Ectodermal cell (in vitro differentiated cells): ENCODE results near the gene OOSP2.

ENCODE experiments used
- H3K27ac ChIP-seq: 2 replicates; pipeline ENCODE4 v1.7.0; 2013; ENCODE audit warnings: mild to moderate bottlenecking, low read depth, low read length; ENCODE audit not compliant: insufficient read depth, poor library complexity, severe bottlenecking
- H3K27me3 ChIP-seq: 2 replicates; pipeline ENCODE4 v1.7.0; 2013; ENCODE audit warnings: mild to moderate bottlenecking, low read length; ENCODE audit not compliant: insufficient read depth, control insufficient read depth, poor library complexity, severe bottlenecking
- H3K36me3 ChIP-seq: one replicate; pipeline ENCODE4 v1.7.0; 2013; ENCODE audit warnings: low read length; ENCODE audit not compliant: control insufficient read depth, insufficient read depth
- H3K4me1 ChIP-seq: one replicate; pipeline ENCODE4 v1.7.0; 2013; ENCODE audit warnings: low read length; ENCODE audit not compliant: control insufficient read depth, insufficient read depth
- H3K4me3 ChIP-seq: 2 replicates; pipeline ENCODE4 v1.7.0; 2013; ENCODE audit warnings: low read depth, low read length, control low read depth; ENCODE audit not compliant: insufficient read depth
- H3K9me3 ChIP-seq: 2 replicates; pipeline ENCODE4 v1.7.0; 2013; ENCODE audit warnings: mild to moderate bottlenecking, low read length, moderate library complexity; ENCODE audit not compliant: control insufficient read depth
- WGBS, 2 experiments: methylation state at CpG; one replicate each; pipeline ENCODE4 v1.1.7; 2013; ENCODE audit warnings: missing lambda C conversion rate in 2 of 2; 5-methylcytosine and 5-hydroxymethylcytosine counted together

Gene OOSP2

GRCh38 chr11:60077216-60077817, 37.1 kb downstream of the OOSP2 start:
- H3K4me3 ChIP-seq, result no peak overlapping the region
- no peak overlapping the region for H3K27ac ChIP-seq
- H3K36me3 ChIP-seq, result no peaks in the 10 kb centered on the region
- no peaks in the 10 kb centered on the region for H3K27me3 ChIP-seq
- 87 to 88% methylated on average over 15 of the region's 15 CpGs for WGBS, 2 experiments
- H3K4me1 ChIP-seq, result no peaks in the 10 kb centered on the region
- no peaks in the 10 kb centered on the region for H3K9me3 ChIP-seq

DNA sequence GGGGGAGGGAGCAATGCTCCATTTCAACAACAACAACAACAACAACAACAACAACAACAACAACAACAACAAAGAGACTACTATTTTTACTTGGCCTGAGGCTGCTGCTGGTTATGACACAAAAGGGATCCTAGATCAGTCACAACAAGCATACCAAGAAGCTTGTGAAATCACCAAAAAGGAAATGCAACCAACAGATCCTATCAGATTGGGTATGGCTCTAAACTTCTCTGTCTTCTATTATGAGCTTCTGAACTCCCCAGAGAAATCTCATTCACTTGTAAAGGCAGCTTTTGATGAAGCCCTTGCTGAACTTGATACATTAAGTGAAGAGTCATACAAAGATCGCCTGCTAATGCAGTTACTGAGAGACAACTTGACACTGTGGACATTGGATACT, 37.8 kb downstream of the OOSP2 start:
- H3K27ac ChIP-seq, result no peak overlapping the region
- H3K9me3 ChIP-seq, result no peaks in the 10 kb centered on the region
- WGBS, 2 experiments, result 96 to 100% methylated on average over 1 of the region's 1 CpG
- H3K27me3 ChIP-seq, result no peaks in the 10 kb centered on the region
- no peaks in the 10 kb centered on the region for H3K4me1 ChIP-seq
- no peaks in the 10 kb centered on the region for H3K36me3 ChIP-seq
- no peak overlapping the region for H3K4me3 ChIP-seq

- H3K36me3 ChIP-seq, result no peaks in the 10 kb centered on the region
- H3K9me3 ChIP-seq, result no peaks in the 10 kb centered on the region
- no peak overlapping the region for H3K4me3 ChIP-seq
- WGBS, 2 experiments, result 85 to 93% methylated on average over 3 to 4 of the region's 4 CpGs
- H3K27ac ChIP-seq, result no peak overlapping the region
- H3K27me3 ChIP-seq, result no peaks in the 10 kb centered on the region
- no peaks in the 10 kb centered on the region for H3K4me1 ChIP-seq
Observed at GRCh38 chr11:60078745-60079144, 38.5 kb downstream of the OOSP2 start.

DNA sequence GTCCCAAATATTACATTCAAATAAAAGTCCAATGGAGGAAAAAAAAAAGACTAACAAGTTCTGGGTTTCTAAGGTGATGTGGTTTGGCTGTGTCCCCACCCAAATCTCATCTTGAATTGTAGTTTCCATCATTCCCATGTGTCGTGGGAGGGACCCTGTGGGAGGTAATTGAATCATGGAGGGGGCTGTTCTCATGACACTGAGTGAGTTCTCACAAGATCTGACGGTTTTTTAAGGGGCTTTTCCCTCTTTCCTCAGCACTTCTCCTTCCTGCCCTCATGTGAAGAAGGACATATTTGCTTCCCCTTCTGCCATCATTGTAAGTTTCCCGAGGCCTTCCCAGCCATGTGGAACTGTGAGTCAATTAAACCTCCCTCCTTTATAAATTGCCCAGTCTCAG, 40.3 kb downstream of the OOSP2 start:
- Histone ChIP-seq H3K27me3 (no peaks in the 10 kb centered on the region), H3K27ac (no peak overlapping the region), H3K36me3 (no peaks in the 10 kb centered on the region), H3K4me1 (no peaks in the 10 kb centered on the region), H3K4me3 (no peak overlapping the region), H3K9me3 (no peaks in the 10 kb centered on the region)
- WGBS, 2 experiments, result 64 to 73% methylated on average over 3 of the region's 3 CpGs

DNA sequence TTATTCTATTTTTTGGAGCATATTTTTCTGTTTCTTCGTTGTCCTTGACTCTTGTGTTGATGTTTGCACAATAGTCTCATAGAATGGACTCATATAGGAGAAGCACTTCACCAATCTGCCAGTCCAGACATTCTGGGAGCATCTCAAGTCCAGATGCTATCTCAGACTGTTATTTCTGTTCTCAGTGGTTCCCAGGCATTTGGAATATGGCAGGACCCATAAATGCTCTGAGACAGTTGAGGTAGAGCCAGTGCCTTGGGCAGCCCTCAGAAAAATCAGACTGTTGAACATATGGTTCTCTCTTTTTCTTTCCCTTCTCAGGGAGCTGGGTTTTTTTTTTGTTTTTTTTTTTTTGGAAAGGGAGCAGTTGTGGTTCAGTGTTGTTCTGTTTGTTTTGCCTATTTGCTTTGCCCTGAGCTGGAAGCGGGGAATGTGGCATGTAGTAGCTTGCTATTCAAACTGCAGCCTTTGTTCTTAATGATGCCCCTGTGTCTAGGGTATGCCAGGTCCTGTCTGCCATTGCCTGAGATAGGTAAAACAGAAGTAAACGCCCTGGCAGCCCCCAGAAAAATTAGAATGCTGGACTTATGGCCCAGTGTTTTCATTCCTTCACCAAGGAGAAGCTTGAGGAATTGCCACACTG, 44.5 kb downstream of the OOSP2 start:
- Histone ChIP-seq H3K36me3 (no peaks in the 10 kb centered on the region), H3K9me3 (no peaks in the 10 kb centered on the region), H3K4me1 (no peaks in the 10 kb centered on the region), H3K27ac (no peak overlapping the region), H3K27me3 (no peaks in the 10 kb centered on the region), H3K4me3 (no peak overlapping the region)
- WGBS, 2 experiments, result 85 to 88% methylated on average over 3 of the region's 3 CpGs

GRCh38 chr11:60085909-60086308, 45.7 kb downstream of the OOSP2 start:
- no peak overlapping the region for H3K4me3 ChIP-seq
- no peak overlapping the region for H3K27ac ChIP-seq
- H3K27me3 ChIP-seq, result no peaks in the 10 kb centered on the region
- no peaks in the 10 kb centered on the region for H3K9me3 ChIP-seq
- 91 to 93% methylated on average over 2 of the region's 2 CpGs for WGBS, 2 experiments
- H3K36me3 ChIP-seq, result no peaks in the 10 kb centered on the region
- H3K4me1 ChIP-seq, result no peaks in the 10 kb centered on the region

GRCh38 chr11:60087239-60087638, 47.0 kb downstream of the OOSP2 start:
- H3K36me3 ChIP-seq, result no peaks in the 10 kb centered on the region
- 100% methylated on average over 1 of the region's 1 CpG for WGBS, 2 experiments

DNA sequence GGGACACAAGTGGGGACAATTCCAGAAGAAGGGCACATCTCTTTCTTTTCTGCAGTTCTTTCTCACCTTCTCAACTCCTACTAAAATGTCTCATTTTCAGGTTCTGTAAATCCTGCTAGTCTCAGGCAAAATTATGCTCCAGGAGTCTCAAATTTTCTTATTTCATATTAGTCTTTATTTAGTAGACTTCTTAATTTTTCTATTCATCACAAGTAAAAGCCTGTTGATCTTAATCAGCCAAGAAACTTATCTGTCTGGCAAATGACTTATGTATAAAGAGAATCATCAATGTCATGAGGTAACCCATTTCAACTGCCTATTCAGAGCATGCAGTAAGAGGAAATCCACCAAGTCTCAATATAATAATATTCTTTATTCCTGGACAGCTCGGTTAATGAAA, 48.2 kb downstream of the OOSP2 start, which contains the start of gene MS4A2:
MS4A2 (plus strand) TSS at position 301 of the 400 bp plus-strand sequence. CDS start 102 bp downstream, outside the sequence.
- 67 to 96% methylated on average over 1 of the region's 1 CpG for WGBS, 2 experiments
- no peaks in the 10 kb centered on the region for H3K27me3 ChIP-seq
- no peaks in the 10 kb centered on the region for H3K9me3 ChIP-seq
- no peak within 1 kb of the TSS for H3K4me3 ChIP-seq
- no peaks in the 10 kb centered on the region for H3K36me3 ChIP-seq
- no peak within 1 kb of the TSS for H3K27ac ChIP-seq
- no peaks in the 10 kb centered on the region for H3K4me1 ChIP-seq

More at GRCh38 chr11:60087239-60087638, 47.0 kb downstream of the OOSP2 start:
- no peak overlapping the region for H3K4me3 ChIP-seq
- no peak overlapping the region for H3K27ac ChIP-seq
- H3K9me3 ChIP-seq, result no peaks in the 10 kb centered on the region
- no peaks in the 10 kb centered on the region for H3K4me1 ChIP-seq
- H3K27me3 ChIP-seq, result no peaks in the 10 kb centered on the region

DNA sequence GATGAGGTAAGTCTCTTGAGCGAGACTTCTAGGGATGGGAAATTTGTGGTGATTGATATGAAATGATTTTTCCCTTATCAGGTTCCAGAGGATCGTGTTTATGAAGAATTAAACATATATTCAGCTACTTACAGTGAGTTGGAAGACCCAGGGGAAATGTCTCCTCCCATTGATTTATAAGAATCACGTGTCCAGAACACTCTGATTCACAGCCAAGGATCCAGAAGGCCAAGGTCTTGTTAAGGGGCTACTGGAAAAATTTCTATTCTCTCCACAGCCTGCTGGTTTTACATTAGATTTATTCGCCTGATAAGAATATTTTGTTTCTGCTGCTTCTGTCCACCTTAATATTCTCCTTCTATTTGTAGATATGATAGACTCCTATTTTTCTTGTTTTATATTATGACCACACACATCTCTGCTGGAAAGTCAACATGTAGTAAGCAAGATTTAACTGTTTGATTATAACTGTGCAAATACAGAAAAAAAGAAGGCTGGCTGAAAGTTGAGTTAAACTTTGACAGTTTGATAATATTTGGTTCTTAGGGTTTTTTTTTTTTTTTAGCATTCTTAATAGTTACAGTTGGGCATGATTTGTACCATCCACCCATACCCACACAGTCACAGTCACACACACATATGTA, 55.4 kb downstream of the OOSP2 start:
- H3K4me3 ChIP-seq, result no peak overlapping the region
- WGBS, 2 experiments, result 92% methylated on average over 2 to 4 of the region's 4 CpGs

DNA sequence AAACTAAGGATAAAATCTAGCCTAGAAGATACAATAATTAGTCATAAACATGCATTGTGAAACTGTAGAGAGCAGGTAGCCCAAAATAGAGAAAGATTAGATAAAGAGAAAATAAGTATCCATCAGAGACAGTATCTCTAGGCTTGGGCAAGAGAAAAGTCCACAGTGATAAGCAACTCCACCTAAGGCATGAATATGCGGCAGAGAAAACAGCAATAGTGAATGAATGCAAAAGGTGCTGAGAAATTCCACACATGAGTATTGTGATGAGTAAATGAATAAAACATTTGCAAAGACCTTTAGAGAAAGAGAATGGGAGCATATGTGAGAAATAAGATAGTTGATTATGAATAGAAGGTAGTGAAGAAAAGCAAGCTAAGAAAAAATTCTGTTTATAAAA, 57.0 kb downstream of the OOSP2 start:
- WGBS, 2 experiments, result 97 to 100% methylated on average over 1 of the region's 1 CpG
- Histone ChIP-seq H3K27ac (no peak overlapping the region), H3K9me3 (no peaks in the 10 kb centered on the region), H3K36me3 (no peaks in the 10 kb centered on the region), H3K4me1 (no peaks in the 10 kb centered on the region), H3K27me3 (no peaks in the 10 kb centered on the region), H3K4me3 (no peak overlapping the region)

More for the DNA sequence above, 55.4 kb downstream of the OOSP2 start:
- Histone ChIP-seq H3K27me3 (no peaks in the 10 kb centered on the region), H3K27ac (no peak overlapping the region), H3K9me3 (no peaks in the 10 kb centered on the region), H3K4me1 (no peaks in the 10 kb centered on the region), H3K36me3 (no peaks in the 10 kb centered on the region)
